Trophoblast cell (in vitro differentiated cells and primary cell): Measurements from ENCODE around the gene RAG2. TPM values are rescaled to one million over a fixed set of nuclear protein-coding genes. Genes with fewer than 3 reads are reported as not detected.

ENCODE experiments used
- DNase-seq, 2 donors: peaks; one replicate each; pipeline ENCODE4 v3.0.0-alpha.2; 2016
- H2AFZ ChIP-seq: 2 replicates; pipeline ENCODE4 v1.6.1; 2013; ENCODE audit warnings: low read length, moderate library complexity, mild to moderate bottlenecking; ENCODE audit not compliant: insufficient read depth, poor library complexity
- H2AK5ac ChIP-seq: 2 replicates; pipeline ENCODE4 v1.6.1; 2013; ENCODE audit warnings: mild to moderate bottlenecking, low read length
- H2BK120ac ChIP-seq: 2 replicates; pipeline ENCODE4 v1.6.1; 2013; ENCODE audit warnings: low read length, mild to moderate bottlenecking, moderate library complexity; ENCODE audit not compliant: insufficient read depth, poor library complexity
- H2BK12ac ChIP-seq: 2 replicates; pipeline ENCODE4 v1.6.1; 2013; ENCODE audit warnings: mild to moderate bottlenecking, low read length, moderate library complexity
- H2BK5ac ChIP-seq: 2 replicates; pipeline ENCODE4 v1.6.1; 2013; ENCODE audit warnings: low read length, low read depth, moderate library complexity, mild to moderate bottlenecking; ENCODE audit not compliant: poor library complexity
- H3K14ac ChIP-seq: 2 replicates; pipeline ENCODE4 v1.6.1; 2013; ENCODE audit warnings: mild to moderate bottlenecking, low read length
- H3K18ac ChIP-seq: 2 replicates; pipeline ENCODE4 v1.6.1; 2013; ENCODE audit warnings: mild to moderate bottlenecking, low read length
- H3K23ac ChIP-seq: 2 replicates; pipeline ENCODE4 v1.6.1; 2013; ENCODE audit warnings: low read length
- H3K27ac ChIP-seq: 2 replicates; pipeline ENCODE4 v1.5.1; 2013; ENCODE audit warnings: low read depth, mild to moderate bottlenecking, inconsistent platforms, low read length, moderate library complexity
- H3K27me3 ChIP-seq: 2 replicates; pipeline ENCODE4 v1.6.1; 2013; ENCODE audit warnings: inconsistent platforms, mild to moderate bottlenecking, low read length, moderate library complexity; ENCODE audit not compliant: insufficient read depth
- H3K36me3 ChIP-seq, 2 experiments: 1 replicate in 1 of 2; 2 replicates in 1 of 2; pipeline ENCODE4 v1.6.1; 2013; ENCODE audit warnings: low read length in 2 of 2, mild to moderate bottlenecking in 2 of 2, moderate library complexity in 1 of 2; ENCODE audit not compliant: insufficient read depth in 2 of 2, control insufficient read depth in 1 of 2
- H3K4ac ChIP-seq: 2 replicates; pipeline ENCODE4 v1.6.1; 2013; ENCODE audit warnings: low read depth, mild to moderate bottlenecking, low read length, moderate library complexity
- H3K4me1 ChIP-seq, 2 experiments: 1 replicate in 1 of 2; 2 replicates in 1 of 2; pipeline ENCODE4 v1.6.1; 2013; ENCODE audit warnings: low read length in 2 of 2, mild to moderate bottlenecking in 2 of 2, moderate library complexity in 1 of 2; ENCODE audit not compliant: insufficient read depth in 2 of 2, control insufficient read depth in 1 of 2
- H3K4me2 ChIP-seq: 2 replicates; pipeline ENCODE4 v1.6.1; 2013; ENCODE audit warnings: inconsistent platforms, mild to moderate bottlenecking, low read length, moderate library complexity
- H3K4me3 ChIP-seq: 2 replicates; pipeline ENCODE4 v1.5.1; 2013; ENCODE audit warnings: mild to moderate bottlenecking, low read depth, low read length, inconsistent platforms
- H3K79me1 ChIP-seq: one replicate; pipeline ENCODE4 v1.6.1; 2013; ENCODE audit warnings: low read length
- H3K79me2 ChIP-seq: 2 replicates; pipeline ENCODE4 v1.6.1; 2013; ENCODE audit warnings: low read length, mild to moderate bottlenecking; ENCODE audit not compliant: control insufficient read depth, insufficient read depth, poor library complexity
- H3K9ac ChIP-seq: 2 replicates; pipeline ENCODE4 v1.6.1; 2013; ENCODE audit warnings: mild to moderate bottlenecking, low read length
- H3K9me3 ChIP-seq: 2 replicates; pipeline ENCODE4 v1.6.1; 2013; ENCODE audit warnings: low read depth, mild to moderate bottlenecking, control low read depth, inconsistent platforms, low read length; ENCODE audit not compliant: insufficient read depth
- H4K12ac ChIP-seq: 2 replicates; pipeline ENCODE4 v1.6.1; 2013; ENCODE audit warnings: low read depth, mild to moderate bottlenecking, low read length, moderate library complexity
- H4K8ac ChIP-seq: 2 replicates; pipeline ENCODE4 v1.6.1; 2013; ENCODE audit warnings: low read depth, mild to moderate bottlenecking, low read length, moderate library complexity
- H4K91ac ChIP-seq: one replicate; pipeline ENCODE4 v1.6.1; 2013; ENCODE audit warnings: low read depth, mild to moderate bottlenecking, low read length, moderate library complexity
- WGBS: extraction: QIAGEN DNeasy Blood & Tissue Kit; methylation state at CpG from one replicate; pipeline ENCODE4 v1.1.7; 2013; ENCODE audit warnings: missing lambda C conversion rate; ENCODE audit not compliant: insufficient read length, insufficient coverage; ENCODE audit errors: extremely low coverage; 5-methylcytosine and 5-hydroxymethylcytosine counted together
- polyA plus RNA-seq: library from polyadenylated mRNA; stranded (reverse); fragments of 200-250 nt; gene quantifications from 2 replicates; pipeline ENCODE4 v1.2.3, GENCODE V29; 2013

Gene RAG2
- not detected in 2 replicates for polyA plus RNA-seq

GRCh38 chr11:36598051-36598450 is at the start of gene RAG2:
RAG2 (minus strand) TSS chr11:36598236; CDS start chr11:36594168, 4,068 bp downstream.
- Histone ChIP-seq H3K36me3 (no peaks in the 10 kb centered on the region), H3K18ac (no peak within 1 kb of the TSS), H3K4me3 (no peak within 1 kb of the TSS), H4K12ac (no peak within 1 kb of the TSS), H2BK12ac (no peak within 1 kb of the TSS), H3K4ac (no peak within 1 kb of the TSS), H3K9ac (no peak within 1 kb of the TSS), H3K27ac (no peak within 1 kb of the TSS), H3K14ac (no peak within 1 kb of the TSS), H2BK5ac (no peak within 1 kb of the TSS), H2BK120ac (no peak within 1 kb of the TSS), H2AK5ac (no peak within 1 kb of the TSS), H3K4me2 (no peak within 1 kb of the TSS), H2AFZ (no peak within 1 kb of the TSS), H3K9me3 (peaks cover 1% of the 10 kb centered on the region), H3K27me3 (no peaks in the 10 kb centered on the region), H4K91ac (no peak within 1 kb of the TSS), H3K4me1 (no peaks in the 10 kb centered on the region), H4K8ac (no peak within 1 kb of the TSS), H3K79me2 (peaks cover 2% of the 10 kb centered on the region), H3K23ac (no peak within 1 kb of the TSS), H3K79me1 (no peaks in the 10 kb centered on the region)
- WGBS: no CpG with 5 or more reads among the region's 2 CpGs
- no peak for DNase-seq

GRCh38 chr11:36638556-36638955 is 40.5 kb upstream of the RAG2 start:
- no peak overlapping the region for H3K4me2 ChIP-seq
- no peak overlapping the region for H3K14ac ChIP-seq
- H3K23ac ChIP-seq: no peak overlapping the region
- H3K4me1 ChIP-seq: no peaks in the 10 kb centered on the region
- peaks cover 2 to 3% of the 10 kb centered on the region in 2 experiments for H3K36me3 ChIP-seq
- no peaks in the 10 kb centered on the region for H3K79me2 ChIP-seq
- no peak overlapping the region for H3K27ac ChIP-seq
- peaks cover 2% of the 10 kb centered on the region for H3K9me3 ChIP-seq
- H2AFZ ChIP-seq: no peak overlapping the region
- no peak overlapping the region for H4K12ac ChIP-seq
- no peak overlapping the region for H2BK120ac ChIP-seq
- H3K18ac ChIP-seq: no peak overlapping the region
- DNase-seq: no peak
- no peak overlapping the region for H3K4me3 ChIP-seq
- WGBS: no CpG with 5 or more reads among the region's 2 CpGs
- no peak overlapping the region for H3K4ac ChIP-seq
- no peak overlapping the region for H4K91ac ChIP-seq
- H2BK5ac ChIP-seq: no peak overlapping the region
- peaks cover 2% of the 10 kb centered on the region for H3K27me3 ChIP-seq
- peaks cover 5% of the 10 kb centered on the region for H3K79me1 ChIP-seq
- H3K9ac ChIP-seq: no peak overlapping the region
- no peak overlapping the region for H2BK12ac ChIP-seq
- H4K8ac ChIP-seq: no peak overlapping the region
- H2AK5ac ChIP-seq: no peak overlapping the region

- Histone ChIP-seq H3K27me3 (peaks cover 2% of the 10 kb centered on the region), H3K9me3 (peaks cover 2% of the 10 kb centered on the region), H3K79me2 (no peaks in the 10 kb centered on the region), H3K14ac (no peak overlapping the region), H3K36me3 (peaks cover 2 to 3% of the 10 kb centered on the region in 2 experiments), H3K79me1 (peaks cover 12% of the 10 kb centered on the region), H2AFZ (no peak overlapping the region), H2BK120ac (no peak overlapping the region), H2BK12ac (no peak overlapping the region), H4K8ac (no peak overlapping the region), H3K23ac (no peak overlapping the region), H4K12ac (no peak overlapping the region), H3K4me1 (no peaks in the 10 kb centered on the region), H3K4ac (no peak overlapping the region), H4K91ac (no peak overlapping the region), H2AK5ac (no peak overlapping the region), H3K9ac (no peak overlapping the region), H3K18ac (no peak overlapping the region), H3K27ac (peak overlapping the region; percentile 92), H2BK5ac (no peak overlapping the region), H3K4me2 (no peak overlapping the region), H3K4me3 (no peak overlapping the region)
- WGBS: no CpG with 5 or more reads among the region's 4 CpGs
- no peak for DNase-seq
These were observed 37.2 kb upstream of the RAG2 start for GRCh38 chr11:36635066-36635862.

GRCh38 chr11:36631774-36632173 is 33.7 kb upstream of the RAG2 start:
- no peaks in the 10 kb centered on the region for H3K27me3 ChIP-seq
- no peak overlapping the region for H4K12ac ChIP-seq
- H2BK5ac ChIP-seq: no peak overlapping the region
- no peak overlapping the region for H3K4me2 ChIP-seq
- no peaks in the 10 kb centered on the region for H3K9me3 ChIP-seq
- no peak for DNase-seq
- H3K4me3 ChIP-seq: no peak overlapping the region
- peak overlapping the region; percentile 53 for H3K27ac ChIP-seq
- peak overlapping the region; percentile 48 for H4K91ac ChIP-seq
- H2BK120ac ChIP-seq: peak overlapping the region; percentile 44
- no peak overlapping the region for H3K18ac ChIP-seq
- H2AK5ac ChIP-seq: no peak overlapping the region
- H3K79me1 ChIP-seq: peaks cover 29% of the 10 kb centered on the region
- no peak overlapping the region for H2BK12ac ChIP-seq
- no peak overlapping the region for H3K4ac ChIP-seq
- H3K14ac ChIP-seq: no peak overlapping the region
- WGBS: no CpG with 5 or more reads among the region's 2 CpGs
- H3K9ac ChIP-seq: no peak overlapping the region
- no peak overlapping the region for H3K23ac ChIP-seq
- H2AFZ ChIP-seq: no peak overlapping the region
- no peak overlapping the region for H4K8ac ChIP-seq
- no peaks in the 10 kb centered on the region for H3K79me2 ChIP-seq
- H3K36me3 ChIP-seq: no peaks in the 10 kb centered on the region
- peaks cover 0 to 8% of the 10 kb centered on the region in 2 experiments for H3K4me1 ChIP-seq
